Tibial nerve (tissue), 3 donors: ENCODE measurements around the gene KIAA1217.

ENCODE experiments used
- CTCF ChIP-seq, 5 experiments: fragments of 200-600 bp in 3 of 5; fragments of 450-650 bp in 2 of 5; sonication (generic) in 3 of 5; IDR thresholded peaks; one replicate each; pipeline ENCODE4 v1.5.1; 2016 to 2019; ENCODE audit warnings: antibody characterized with exemption in 5 of 5, mild to moderate bottlenecking in 3 of 5, moderate library complexity in 2 of 5
- POLR2A ChIP-seq, 2 donors: fragments of 450-650 bp; IDR thresholded peaks; one replicate each; pipeline ENCODE4 v1.6.1; 2017; ENCODE audit warnings: antibody characterized with exemption in 2 of 2, mild to moderate bottlenecking in 2 of 2, moderate library complexity in 2 of 2

- TF ChIP-seq CTCF (IDR thresholded peaks at IDR 0.05) (no peak), POLR2A (IDR thresholded peaks at IDR 0.05) (no peak)
Observed at GRCh38 chr10:24261627-24262026, 52.7 kb downstream of the KIAA1217 start.
